OCI-LY1 (cell line): ENCODE results near the gene BMPR1B.

Experiments used
- H2AFZ ChIP-seq: fragments of 200-600 bp; sonication (generic), shearing (Covaris generic); 2 replicates; pipeline ENCODE4 v1.6.0; 2014; ENCODE audit warnings: antibody characterized with exemption, mild to moderate bottlenecking, low read length
- H3F3A ChIP-seq: fragments of 200-600 bp; sonication (generic), shearing (Covaris generic); 2 replicates; pipeline ENCODE4 v1.6.0; 2014; ENCODE audit warnings: mild to moderate bottlenecking, antibody characterized with exemption, low read length, moderate library complexity; ENCODE audit not compliant: insufficient read depth
- H3K27ac ChIP-seq: fragments of 200-600 bp; sonication (generic); 2 replicates; pipeline ENCODE4 v1.5.1; 2014; ENCODE audit warnings: low read length, mixed run types, mild to moderate bottlenecking, low read depth; ENCODE audit not compliant: poor library complexity, severe bottlenecking
- H3K27me3 ChIP-seq: fragments of 200-600 bp; sonication (generic); 2 replicates; pipeline ENCODE4 v1.6.0; 2014; ENCODE audit warnings: antibody characterized with exemption, mild to moderate bottlenecking, low read length, moderate library complexity; ENCODE audit not compliant: insufficient read depth
- H3K36me3 ChIP-seq: fragments of 200-600 bp; sonication (generic); 2 replicates; pipeline ENCODE4 v1.6.1; 2014; ENCODE audit warnings: mild to moderate bottlenecking, antibody characterized with exemption, low read length, moderate library complexity, mixed read lengths; ENCODE audit not compliant: insufficient read depth
- H3K4me1 ChIP-seq: fragments of 200-600 bp; sonication (generic); 2 replicates; pipeline ENCODE4 v1.5.1; 2014; ENCODE audit warnings: mild to moderate bottlenecking, low read length, moderate library complexity; ENCODE audit not compliant: insufficient read depth, severe bottlenecking
- H3K4me2 ChIP-seq: fragments of 200-600 bp; sonication (generic), shearing (Covaris generic); 2 replicates; pipeline ENCODE4 v1.6.1; 2014; ENCODE audit warnings: low read length
- H3K4me3 ChIP-seq: fragments of 200-600 bp; sonication (generic); 2 replicates; pipeline ENCODE4 v1.5.1; 2014; ENCODE audit warnings: low read length, low read depth, mild to moderate bottlenecking, mixed read lengths; ENCODE audit not compliant: poor library complexity, severe bottlenecking
- H3K79me2 ChIP-seq: fragments of 200-600 bp; shearing (Covaris generic); 2 replicates; pipeline ENCODE4 v1.6.1; 2016; ENCODE audit warnings: mixed run types, low read length, mixed read lengths; ENCODE audit not compliant: insufficient read depth
- H3K9ac ChIP-seq: fragments of 200-600 bp; sonication (generic), shearing (Covaris generic); 2 replicates; pipeline ENCODE4 v1.6.1; 2014; ENCODE audit warnings: mild to moderate bottlenecking, low read length, mixed read lengths
- H3K9me2 ChIP-seq: fragments of 200-600 bp; sonication (generic), shearing (Covaris generic); 2 replicates; pipeline ENCODE4 v1.6.1; 2014; ENCODE audit warnings: low read depth, mild to moderate bottlenecking, low read length, mixed read lengths
- H3K9me3 ChIP-seq: fragments of 200-600 bp; shearing (Covaris generic); 2 replicates; pipeline ENCODE4 v1.6.1; 2014; ENCODE audit warnings: low read length, mixed read lengths
- H4K20me1 ChIP-seq: fragments of 200-600 bp; sonication (generic), shearing (Covaris generic); 2 replicates; pipeline ENCODE4 v1.6.0; 2016; ENCODE audit warnings: mild to moderate bottlenecking, low read length; ENCODE audit not compliant: insufficient read depth
- CTCF ChIP-seq: fragments of 200-600 bp; sonication (generic), shearing (Covaris generic); IDR thresholded peaks from 2 replicates; pipeline ENCODE4 v1.5.1; 2017; ENCODE audit warnings: mild to moderate bottlenecking, antibody characterized with exemption, low read length, moderate library complexity, mixed read lengths
- EZH2 ChIP-seq: fragments of 200-600 bp; sonication (generic), shearing (Covaris generic); IDR thresholded peaks from 2 replicates; pipeline ENCODE4 v1.8.0; 2017; ENCODE audit warnings: borderline replicate concordance, mixed run types, mild to moderate bottlenecking, antibody characterized with exemption, low read length, moderate library complexity, mixed read lengths

The BMPR1B gene

GRCh38 chr4:95095348-95095974 is 337.7 kb downstream of the BMPR1B start:
- Histone ChIP-seq H3K27me3 (no peaks in the 10 kb centered on the region), H4K20me1 (no peaks in the 10 kb centered on the region), H3K4me2 (no peak overlapping the region), H2AFZ (no peak overlapping the region), H3K4me1 (no peaks in the 10 kb centered on the region), H3K27ac (no peak overlapping the region), H3K36me3 (no peaks in the 10 kb centered on the region), H3F3A (no peaks in the 10 kb centered on the region), H3K9me2 (no peaks in the 10 kb centered on the region), H3K79me2 (no peaks in the 10 kb centered on the region), H3K9ac (no peak overlapping the region), H3K9me3 (no peaks in the 10 kb centered on the region), H3K4me3 (no peak overlapping the region)
- TF ChIP-seq CTCF (peak; percentile 47), EZH2 (no peak)

GRCh38 chr4:95102162-95102790 is 344.5 kb downstream of the BMPR1B start:
- no peaks in the 10 kb centered on the region for H3K4me1 ChIP-seq
- no peaks in the 10 kb centered on the region for H3K27me3 ChIP-seq
- H3K9me3 ChIP-seq: no peaks in the 10 kb centered on the region
- no peaks in the 10 kb centered on the region for H3K36me3 ChIP-seq
- TF ChIP-seq EZH2: no peak
- no peak overlapping the region for H3K4me2 ChIP-seq
- H3K27ac ChIP-seq: no peak overlapping the region
- H3K4me3 ChIP-seq: no peak overlapping the region
- no peaks in the 10 kb centered on the region for H3F3A ChIP-seq
- no peaks in the 10 kb centered on the region for H3K9me2 ChIP-seq
- H3K79me2 ChIP-seq: no peaks in the 10 kb centered on the region
- H2AFZ ChIP-seq: no peak overlapping the region
- no peak overlapping the region for H3K9ac ChIP-seq
- no peaks in the 10 kb centered on the region for H4K20me1 ChIP-seq

GRCh38 chr4:95105112-95105511 is 347.4 kb downstream of the BMPR1B start:
- Histone ChIP-seq H3K9me3 (no peaks in the 10 kb centered on the region), H3K9me2 (no peaks in the 10 kb centered on the region), H3K4me1 (no peaks in the 10 kb centered on the region), H4K20me1 (no peaks in the 10 kb centered on the region), H3F3A (no peaks in the 10 kb centered on the region), H2AFZ (no peak overlapping the region), H3K36me3 (no peaks in the 10 kb centered on the region), H3K27ac (no peak overlapping the region), H3K9ac (no peak overlapping the region), H3K4me3 (no peak overlapping the region), H3K79me2 (no peaks in the 10 kb centered on the region), H3K27me3 (no peaks in the 10 kb centered on the region), H3K4me2 (no peak overlapping the region)
- TF ChIP-seq EZH2: no peak
- TF ChIP-seq CTCF: no peak

- Histone ChIP-seq H3K4me2 (no peak overlapping the region), H4K20me1 (no peaks in the 10 kb centered on the region), H3K9me2 (no peaks in the 10 kb centered on the region), H3K4me3 (no peak overlapping the region), H3F3A (no peaks in the 10 kb centered on the region), H3K36me3 (no peaks in the 10 kb centered on the region), H3K4me1 (no peaks in the 10 kb centered on the region), H3K27me3 (no peaks in the 10 kb centered on the region), H3K9me3 (no peaks in the 10 kb centered on the region), H3K9ac (no peak overlapping the region), H2AFZ (no peak overlapping the region), H3K79me2 (no peaks in the 10 kb centered on the region), H3K27ac (no peak overlapping the region)
- TF ChIP-seq CTCF: no peak
- no peak for TF ChIP-seq EZH2
Measured at GRCh38 chr4:95105983-95106382, 348.2 kb downstream of the BMPR1B start.
